Loucy (cell line): ENCODE results near the gene MCOLN2.
"Not testable (repeated sequence)": the region's sequence is repeated elsewhere in the genome, so short reads cannot be mapped to it uniquely, and the experiment has no call there.

Experiments
- H2AFZ ChIP-seq: fragments of 200-600 bp; sonication (generic); 2 replicates; pipeline ENCODE4 v1.6.0; 2016; ENCODE audit warnings: antibody characterized with exemption, mild to moderate bottlenecking, low read length, moderate library complexity
- H3F3A ChIP-seq: fragments of 200-600 bp; 2 replicates; pipeline ENCODE4 v1.6.0; 2016; ENCODE audit warnings: antibody characterized with exemption, low read depth, mild to moderate bottlenecking
- H3K27me3 ChIP-seq: fragments of 200-600 bp; sonication (generic); 2 replicates; pipeline ENCODE4 v1.6.1; 2014; ENCODE audit warnings: low read length, mild to moderate bottlenecking; ENCODE audit not compliant: insufficient read depth, poor library complexity, severe bottlenecking
- H3K36me3 ChIP-seq: fragments of 200-600 bp; sonication (generic); 2 replicates; pipeline ENCODE4 v1.6.1; 2016; ENCODE audit warnings: low read length; ENCODE audit not compliant: insufficient read depth
- H3K4me1 ChIP-seq: fragments of 200-600 bp; sonication (generic); 2 replicates; pipeline ENCODE4 v1.5.1; 2014; ENCODE audit warnings: low read length, mild to moderate bottlenecking; ENCODE audit not compliant: insufficient read depth, poor library complexity, severe bottlenecking
- H3K4me2 ChIP-seq: fragments of 200-600 bp; sonication (generic); 2 replicates; pipeline ENCODE4 v1.6.0; 2014; ENCODE audit warnings: antibody characterized with exemption, low read length, low read depth, mild to moderate bottlenecking; ENCODE audit not compliant: poor library complexity, severe bottlenecking
- H3K4me3 ChIP-seq: fragments of 200-600 bp; sonication (generic); 2 replicates; pipeline ENCODE4 v1.5.1; 2014; ENCODE audit warnings: low read length, mild to moderate bottlenecking, mixed read lengths; ENCODE audit not compliant: poor library complexity, severe bottlenecking
- H3K79me2 ChIP-seq: fragments of 200-600 bp; sonication (generic); 2 replicates; pipeline ENCODE4 v1.6.1; 2014; ENCODE audit warnings: low read length; ENCODE audit not compliant: insufficient read depth
- H3K9ac ChIP-seq: fragments of 200-600 bp; sonication (generic); 2 replicates; pipeline ENCODE4 v1.6.0; 2014; ENCODE audit warnings: mild to moderate bottlenecking, low read depth, low read length, moderate library complexity; ENCODE audit not compliant: poor library complexity, severe bottlenecking
- H3K9me2 ChIP-seq: fragments of 200-600 bp; sonication (generic); replicated peaks from 2 replicates; pipeline ENCODE4 v1.6.1; 2016; ENCODE audit warnings: low read depth, low read length, mixed read lengths
- H3K9me3 ChIP-seq: fragments of 200-600 bp; sonication (generic); 2 replicates; pipeline ENCODE4 v1.6.1; 2014; ENCODE audit warnings: mild to moderate bottlenecking, antibody characterized with exemption, low read length, low read depth; ENCODE audit not compliant: insufficient read depth
- H4K20me1 ChIP-seq: fragments of 200-600 bp; sonication (generic); 2 replicates; pipeline ENCODE4 v1.6.0; 2014; ENCODE audit warnings: antibody characterized with exemption, low read length, mild to moderate bottlenecking; ENCODE audit not compliant: insufficient read depth, poor library complexity, severe bottlenecking
- EZH2phosphoT487 ChIP-seq: fragments of 200-600 bp; IDR thresholded peaks from 2 replicates; pipeline ENCODE4 v1.6.1; 2018; ENCODE audit warnings: antibody characterized with exemption, mild to moderate bottlenecking, moderate library complexity, borderline replicate concordance
- TF ChIP-seq, protein P1 (sequence below): fragments of 200-600 bp; sonication (generic); conservative IDR thresholded peaks from 2 replicates; pipeline ENCODE4 v1.5.1; 2014; ENCODE audit warnings: mild to moderate bottlenecking, antibody characterized with exemption, low read length

The MCOLN2 gene

DNA sequence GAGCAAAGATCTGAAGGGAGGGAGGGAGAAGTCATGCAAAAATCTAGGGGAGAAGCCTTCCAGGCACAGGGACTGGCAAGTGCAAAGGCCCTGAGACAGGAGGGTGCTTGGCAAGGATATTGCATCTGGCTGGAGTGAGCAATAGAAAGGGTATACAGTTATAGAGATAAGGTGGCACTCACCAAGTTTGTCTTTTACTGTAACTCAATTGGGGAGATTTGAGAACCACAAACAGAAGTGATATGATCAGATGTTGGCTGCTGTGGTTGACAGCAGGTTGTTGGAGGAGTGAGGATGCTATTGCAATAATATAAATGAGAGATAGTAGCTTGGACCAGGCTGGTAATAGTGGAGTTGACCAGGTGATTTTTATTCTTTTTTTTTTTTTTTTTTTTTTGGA, 25.8 kb upstream of the MCOLN2 start:
- Histone ChIP-seq H3K36me3 (no peaks in the 10 kb centered on the region), H4K20me1 (no peaks in the 10 kb centered on the region), H3K9ac (no peak overlapping the region), H3K79me2 (no peaks in the 10 kb centered on the region), H3K4me1 (no peaks in the 10 kb centered on the region), H3K4me3 (no peak overlapping the region), H3K9me3 (no peaks in the 10 kb centered on the region), H3F3A (no peaks in the 10 kb centered on the region), H3K27me3 (no peaks in the 10 kb centered on the region), H2AFZ (no peak overlapping the region), H3K9me2 (no peaks in the 10 kb centered on the region), H3K4me2 (no peak overlapping the region)
- no peak for TF ChIP-seq EZH2phosphoT487
- TF ChIP-seq, protein P1, sequence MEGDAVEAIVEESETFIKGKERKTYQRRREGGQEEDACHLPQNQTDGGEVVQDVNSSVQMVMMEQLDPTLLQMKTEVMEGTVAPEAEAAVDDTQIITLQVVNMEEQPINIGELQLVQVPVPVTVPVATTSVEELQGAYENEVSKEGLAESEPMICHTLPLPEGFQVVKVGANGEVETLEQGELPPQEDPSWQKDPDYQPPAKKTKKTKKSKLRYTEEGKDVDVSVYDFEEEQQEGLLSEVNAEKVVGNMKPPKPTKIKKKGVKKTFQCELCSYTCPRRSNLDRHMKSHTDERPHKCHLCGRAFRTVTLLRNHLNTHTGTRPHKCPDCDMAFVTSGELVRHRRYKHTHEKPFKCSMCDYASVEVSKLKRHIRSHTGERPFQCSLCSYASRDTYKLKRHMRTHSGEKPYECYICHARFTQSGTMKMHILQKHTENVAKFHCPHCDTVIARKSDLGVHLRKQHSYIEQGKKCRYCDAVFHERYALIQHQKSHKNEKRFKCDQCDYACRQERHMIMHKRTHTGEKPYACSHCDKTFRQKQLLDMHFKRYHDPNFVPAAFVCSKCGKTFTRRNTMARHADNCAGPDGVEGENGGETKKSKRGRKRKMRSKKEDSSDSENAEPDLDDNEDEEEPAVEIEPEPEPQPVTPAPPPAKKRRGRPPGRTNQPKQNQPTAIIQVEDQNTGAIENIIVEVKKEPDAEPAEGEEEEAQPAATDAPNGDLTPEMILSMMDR: no peak

DNA sequence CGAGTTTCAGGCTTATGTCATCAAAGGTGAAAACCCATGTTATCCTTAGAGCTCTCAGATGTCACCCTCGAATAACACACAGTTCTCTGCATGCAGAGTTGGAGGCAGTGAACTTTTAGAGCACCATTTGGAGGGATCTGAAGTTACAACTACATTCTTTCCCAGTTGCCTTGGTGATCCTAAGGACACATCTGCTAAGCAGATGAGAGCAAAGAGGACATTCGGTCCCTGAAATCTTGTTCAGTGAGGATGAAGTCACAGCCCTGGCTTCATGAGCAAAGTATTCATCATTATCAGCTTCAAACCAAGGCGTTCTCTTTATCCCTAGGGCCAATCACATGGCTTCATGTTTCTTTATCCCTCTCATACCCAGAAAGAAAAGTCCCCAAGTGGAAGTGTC, 23.1 kb upstream of the MCOLN2 start:
- Histone ChIP-seq H3K27me3 (no peaks in the 10 kb centered on the region), H3K9me3 (no peaks in the 10 kb centered on the region), H4K20me1 (no peaks in the 10 kb centered on the region), H3K79me2 (no peaks in the 10 kb centered on the region), H3K36me3 (no peaks in the 10 kb centered on the region), H3K4me2 (no peak overlapping the region), H3F3A (no peaks in the 10 kb centered on the region), H3K4me1 (no peaks in the 10 kb centered on the region), H3K4me3 (no peak overlapping the region), H2AFZ (no peak overlapping the region), H3K9ac (no peak overlapping the region), H3K9me2 (no peaks in the 10 kb centered on the region)
- TF ChIP-seq EZH2phosphoT487: no peak
- TF ChIP-seq, protein P1: no peak

DNA sequence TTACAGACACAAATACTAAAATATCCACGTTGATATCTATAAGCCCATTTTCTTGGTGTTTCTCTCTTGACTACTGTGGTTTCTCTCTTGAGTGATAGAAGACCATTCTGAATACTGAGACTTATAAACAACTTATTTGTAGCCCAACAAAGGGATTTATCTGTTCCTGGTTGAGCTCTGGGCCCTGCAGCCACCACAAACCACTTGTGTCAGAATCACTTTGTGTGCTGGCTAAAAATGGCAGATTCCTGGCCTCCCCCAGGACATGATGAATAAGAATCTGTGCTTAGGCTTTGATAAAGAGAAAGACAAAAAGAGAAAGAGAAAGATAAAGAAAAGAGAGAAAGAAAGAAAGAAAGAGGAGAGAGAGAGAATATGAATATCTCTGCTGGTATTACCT, 18.9 kb upstream of the MCOLN2 start:
- TF ChIP-seq, protein P1: no peak
- no peak for TF ChIP-seq EZH2phosphoT487

DNA sequence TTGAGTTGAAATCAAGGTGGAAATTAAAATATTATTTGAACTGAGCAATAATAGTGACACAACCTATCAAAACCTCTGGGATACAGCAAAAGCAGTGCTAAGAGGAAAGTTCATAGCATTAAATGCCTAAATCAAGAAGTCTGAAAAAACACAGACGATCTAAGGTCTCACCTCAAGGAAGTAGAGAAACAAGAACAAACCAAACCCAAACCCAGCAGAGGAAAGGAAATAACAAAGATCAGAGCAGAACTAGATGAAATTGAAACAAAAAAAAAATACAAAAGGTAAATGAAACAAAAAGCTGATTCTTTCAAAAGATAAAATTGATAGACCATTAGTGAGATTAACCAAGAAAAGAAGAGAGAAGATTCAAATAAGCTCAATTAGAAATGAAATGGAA, 8.7 kb upstream of the MCOLN2 start:
- H3K4me3 ChIP-seq, H3K4me2 ChIP-seq, H3K4me1 ChIP-seq, H3K36me3 ChIP-seq, H3F3A ChIP-seq, H3K9me3 ChIP-seq, H3K79me2 ChIP-seq, H3K27me3 ChIP-seq, H2AFZ ChIP-seq, H4K20me1 ChIP-seq, H3K9me2 ChIP-seq, H3K9ac ChIP-seq: not testable (repeated sequence)

More for the DNA sequence above, 18.9 kb upstream of the MCOLN2 start:
- Histone ChIP-seq H3K9me3 (no peaks in the 10 kb centered on the region), H3K27me3 (no peaks in the 10 kb centered on the region), H3F3A (no peaks in the 10 kb centered on the region), H3K4me3 (no peak overlapping the region), H4K20me1 (no peaks in the 10 kb centered on the region), H3K4me2 (no peak overlapping the region), H3K9me2 (no peaks in the 10 kb centered on the region), H3K36me3 (no peaks in the 10 kb centered on the region), H2AFZ (no peak overlapping the region), H3K79me2 (no peaks in the 10 kb centered on the region), H3K9ac (no peak overlapping the region), H3K4me1 (no peaks in the 10 kb centered on the region)
